Prostate gland (tissue), 2 donors: ENCODE results near the gene AFAP1. TPM values are rescaled to one million over a fixed set of nuclear protein-coding genes. Genes with fewer than 3 reads are reported as not detected.

ENCODE experiments used
- DNase-seq: peaks from one replicate; pipeline ENCODE4 v3.0.0-alpha.2; 2019; ENCODE audit warnings: low spot score
- H3K27ac ChIP-seq, 2 donors: fragments of 200-600 bp; sonication (generic); 2 replicates each; pipeline ENCODE4 v1.5.1; 2017 to 2019
- H3K27me3 ChIP-seq: fragments of 200-600 bp; sonication (generic); replicated peaks from 2 replicates; pipeline ENCODE4 v1.5.1; 2019; ENCODE audit not compliant: insufficient read depth
- H3K36me3 ChIP-seq, 2 donors: fragments of 200-600 bp; sonication (generic); 1 replicate in 1 of 2; 2 replicates in 1 of 2; pipeline versions ENCODE4 v1.5.1 to v1.8.1; 2017 to 2019
- H3K4me1 ChIP-seq: fragments of 200-600 bp; sonication (generic); replicated peaks from 2 replicates; pipeline ENCODE4 v1.5.1; 2019
- H3K4me3 ChIP-seq, 2 donors: fragments of 200-600 bp; sonication (generic); 2 replicates each; pipeline ENCODE4 v1.5.1; 2017 to 2019
- H3K9me3 ChIP-seq: fragments of 200-600 bp; sonication (generic); 2 replicates; pipeline ENCODE4 v1.5.1; 2017
- CTCF ChIP-seq, 4 experiments: fragments of 200-600 bp in 2 of 4; fragments of 450-650 bp in 2 of 4; sonication (generic) in 2 of 4; IDR thresholded peaks; 1 replicate in 3 of 4; 2 replicates in 1 of 4; pipeline ENCODE4 v1.5.1; 2016 to 2019; ENCODE audit warnings: antibody characterized with exemption in 4 of 4, mild to moderate bottlenecking in 2 of 4, moderate library complexity in 2 of 4
- POLR2A ChIP-seq: fragments of 450-650 bp; IDR thresholded peaks from one replicate; pipeline ENCODE4 v1.6.1; 2016; ENCODE audit warnings: antibody characterized with exemption, mild to moderate bottlenecking
- POLR2AphosphoS5 ChIP-seq: sonication (generic); formaldehyde crosslinking; IDR thresholded peaks from one replicate; pipeline ENCODE4 v1.6.1; 2017; ENCODE audit warnings: antibody characterized with exemption
- WGBS: methylation state at CpG from one replicate; pipeline ENCODE4 v1.1.5; 2018; 5-methylcytosine and 5-hydroxymethylcytosine counted together
- intact Hi-C: fragments of 100-400 bp; cut with DNase I; formaldehyde crosslinking; loops from one replicate; pipeline ENCODE4 v1.14.2; 2022
- total RNA-seq, 2 donors: library from RNA; depleted of rRNA; stranded (reverse); fragments of >200 nt; gene quantifications; one replicate each; pipeline ENCODE4 v1.1.0, GENCODE V29; 2016

Gene AFAP1
- total RNA-seq, 2 donors from 2014 or later, result 17.5 to 19.8 TPM

- no peak for DNase-seq
- intact Hi-C loops, result no loop called here
- Histone ChIP-seq H3K4me3 (no peak overlapping the region), H3K36me3 (no peaks in the 10 kb centered on the region), H3K9me3 (no peaks in the 10 kb centered on the region), H3K27me3 (no peaks in the 10 kb centered on the region), H3K27ac (no peak overlapping the region), H3K4me1 (peaks cover 13% of the 10 kb centered on the region)
- WGBS, result 93% methylated on average over 8 of the region's 8 CpGs
- no peak for TF ChIP-seq POLR2AphosphoS5
Observed at GRCh38 chr4:7808181-7808580, 131.5 kb downstream of the AFAP1 start.

- no peaks in the 10 kb centered on the region for H3K9me3 ChIP-seq
- 85% methylated on average over 12 of the region's 12 CpGs for WGBS
- H3K4me3 ChIP-seq, result no peak overlapping the region
- TF ChIP-seq POLR2A (no peak), CTCF (IDR thresholded peaks at IDR 0.05) (no peak), POLR2AphosphoS5 (no peak)
- intact Hi-C loops, result loop anchor here (2.0 kb wide), 1 partner anchor 35 kb away; no protein-coding TSS in a partner anchor
- peak overlapping the region; percentile 57 to 61 for H3K27ac ChIP-seq
- H3K27me3 ChIP-seq, result no peaks in the 10 kb centered on the region
- H3K36me3 ChIP-seq, result no peaks in the 10 kb centered on the region
- peaks cover 13% of the 10 kb centered on the region for H3K4me1 ChIP-seq
- DNase-seq, result no peak
Observed at GRCh38 chr4:7807351-7807921, 132.2 kb downstream of the AFAP1 start.

- DNase-seq, result peak; percentile 27
- Histone ChIP-seq H3K36me3 (no peaks in the 10 kb centered on the region), H3K27me3 (no peaks in the 10 kb centered on the region), H3K9me3 (no peaks in the 10 kb centered on the region), H3K4me3 (no peak overlapping the region), H3K27ac (peak overlapping the region; percentile 57 to 61), H3K4me1 (peaks cover 13% of the 10 kb centered on the region)
- TF ChIP-seq POLR2AphosphoS5 (no peak), POLR2A (no peak), CTCF (IDR thresholded peaks at IDR 0.05) (no peak)
- 45% methylated on average over 11 of the region's 11 CpGs for WGBS
- intact Hi-C loops, result loop anchor here (2.0 kb wide), 1 partner anchor 36 kb away; no protein-coding TSS in a partner anchor
Observed at GRCh38 chr4:7806338-7807090, 133.1 kb downstream of the AFAP1 start.

- H3K27ac ChIP-seq, result peak overlapping the region; percentile 57 to 61
Observed at GRCh38 chr4:7805533-7806337, 133.9 kb downstream of the AFAP1 start.

More at GRCh38 chr4:7805533-7806337, 133.9 kb downstream of the AFAP1 start:
- WGBS, result 46% methylated on average over 21 of the region's 21 CpGs
- TF ChIP-seq CTCF (IDR thresholded peaks at IDR 0.05) (no peak), POLR2AphosphoS5 (peak; percentile 93)
- Histone ChIP-seq H3K27me3 (no peaks in the 10 kb centered on the region), H3K9me3 (no peaks in the 10 kb centered on the region), H3K4me1 (peaks cover 13% of the 10 kb centered on the region), H3K36me3 (no peaks in the 10 kb centered on the region), H3K4me3 (no peak overlapping the region)
- intact Hi-C loops, result loop anchor here (2.0 kb wide), 2 partner anchors 37 to 67 kb away; no protein-coding TSS in a partner anchor
- peak; percentile 95 for DNase-seq
